Measurements from ENCODE around the gene PTF1A.

- TF ChIP-seq CTCF (conservative IDR thresholded peaks at IDR 0.05; ENCODE audit: low read depth, low read length) = no peak
- no peak for TF ChIP-seq MXI1 (IDR thresholded peaks at IDR 0.05; ENCODE audit: borderline replicate concordance, low read depth, low read length)
- TF ChIP-seq CHD1 (IDR thresholded peaks at IDR 0.05; ENCODE audit: low read depth, low read length) = no peak
- TF ChIP-seq POLR2A (IDR thresholded peaks at IDR 0.05; ENCODE audit: low read depth, low read length) = no peak
- TF ChIP-seq RAD21 (IDR thresholded peaks at IDR 0.05; ENCODE audit: low read length) = no peak
- TF ChIP-seq RFX5 (IDR thresholded peaks at IDR 0.05; ENCODE audit: low read depth, low read length) = no peak
- no peak for TF ChIP-seq CEBPB (IDR thresholded peaks at IDR 0.05; ENCODE audit: low read depth, low read length)
- no peak for TF ChIP-seq FOS (IDR thresholded peaks at IDR 0.05; ENCODE audit: low read depth, low read length)
- no peak for TF ChIP-seq SMC3 (IDR thresholded peaks at IDR 0.05; ENCODE audit: low read depth, low read length)
Measured at GRCh38 chr10:23155169-23155568, 36.9 kb upstream of the PTF1A start.

Data from IMR-90 (cell line).